H9 (cell line): ENCODE measurements around the gene FAM193B. TPM values are rescaled to one million over a fixed set of nuclear protein-coding genes. Genes with fewer than 3 reads are reported as not detected.
A peak's percentile ranks its signal among the peaks of the same experiment; 100 is the strongest.

ENCODE experiments used
- DNase-seq: peaks from one replicate; pipeline ENCODE4 v3.0.0-alpha.2; 2017
- H2AFZ ChIP-seq: one replicate; pipeline ENCODE4 v1.6.1; 2013; ENCODE audit warnings: mild to moderate bottlenecking, low read length, control low read depth, moderate library complexity
- H2AK5ac ChIP-seq: 2 replicates; pipeline ENCODE4 v1.6.1; 2013; ENCODE audit warnings: low read length, control low read depth, mixed read lengths; ENCODE audit not compliant: insufficient read length
- H2BK120ac ChIP-seq: one replicate; pipeline ENCODE4 v1.6.1; 2013; ENCODE audit warnings: low read depth, mild to moderate bottlenecking, low read length, control low read depth, inconsistent platforms; ENCODE audit not compliant: poor library complexity, severe bottlenecking
- H2BK12ac ChIP-seq: 2 replicates; pipeline ENCODE4 v1.6.1; 2013; ENCODE audit warnings: low read length, control low read depth, mixed read lengths, low read depth; ENCODE audit not compliant: insufficient read length
- H2BK15ac ChIP-seq: 2 replicates; pipeline ENCODE4 v1.6.1; 2013; ENCODE audit warnings: low read depth, low read length, control low read depth
- H2BK20ac ChIP-seq: one replicate; pipeline ENCODE4 v1.6.1; 2013; ENCODE audit warnings: low read depth, mild to moderate bottlenecking, low read length, control low read depth, inconsistent platforms; ENCODE audit not compliant: poor library complexity, severe bottlenecking
- H2BK5ac ChIP-seq: 2 replicates; pipeline ENCODE4 v1.6.1; 2013; ENCODE audit warnings: low read length, control low read depth, mixed read lengths; ENCODE audit not compliant: insufficient read length
- H3K14ac ChIP-seq: 2 replicates; pipeline ENCODE4 v1.6.1; 2013; ENCODE audit warnings: low read length, control low read depth; ENCODE audit not compliant: insufficient read depth
- H3K18ac ChIP-seq: 2 replicates; pipeline ENCODE4 v1.6.1; 2013; ENCODE audit warnings: low read depth, mild to moderate bottlenecking, mixed read lengths, low read length, control low read depth; ENCODE audit not compliant: insufficient read length
- H3K23ac ChIP-seq: 2 replicates; pipeline ENCODE4 v1.6.1; 2013; ENCODE audit warnings: low read length, control low read depth, mixed read lengths, low read depth; ENCODE audit not compliant: insufficient read length
- H3K23me2 ChIP-seq: 2 replicates; pipeline ENCODE4 v1.6.1; 2013; ENCODE audit warnings: low read depth, mild to moderate bottlenecking, mixed read lengths, low read length, control low read depth; ENCODE audit not compliant: insufficient read length, poor library complexity, severe bottlenecking
- H3K27ac ChIP-seq: 2 replicates; pipeline ENCODE4 v1.5.1; 2013; ENCODE audit warnings: low read length, control low read depth, mixed read lengths, low read depth; ENCODE audit not compliant: insufficient read length
- H3K27me3 ChIP-seq: 2 replicates; pipeline ENCODE4 v1.6.1; 2013; ENCODE audit warnings: low read length, control low read depth, inconsistent platforms; ENCODE audit not compliant: insufficient read depth
- H3K4ac ChIP-seq: 2 replicates; pipeline ENCODE4 v1.6.1; 2013; ENCODE audit warnings: low read depth, mild to moderate bottlenecking, control low read depth, inconsistent platforms, low read length, moderate library complexity
- H3K4me1 ChIP-seq: 2 replicates; pipeline ENCODE4 v1.6.1; 2013; ENCODE audit warnings: low read length, control low read depth, inconsistent platforms; ENCODE audit not compliant: insufficient read depth
- H3K4me2 ChIP-seq: 2 replicates; pipeline ENCODE4 v1.6.1; 2013; ENCODE audit warnings: low read length, control low read depth, mixed read lengths; ENCODE audit not compliant: insufficient read length, insufficient read depth
- H3K56ac ChIP-seq: 2 replicates; pipeline ENCODE4 v1.6.1; 2013; ENCODE audit warnings: low read depth, mild to moderate bottlenecking, mixed read lengths, low read length, control low read depth; ENCODE audit not compliant: insufficient read length
- H3K79me1 ChIP-seq: 2 replicates; pipeline ENCODE4 v1.6.1; 2013; ENCODE audit warnings: low read depth, mild to moderate bottlenecking, moderate library complexity, low read length, control low read depth, inconsistent platforms; ENCODE audit not compliant: insufficient read depth, poor library complexity, severe bottlenecking
- H3K79me2 ChIP-seq: 2 replicates; pipeline ENCODE4 v1.6.1; 2013; ENCODE audit warnings: low read length, control low read depth, inconsistent platforms; ENCODE audit not compliant: insufficient read depth
- H3K9ac ChIP-seq: 2 replicates; pipeline ENCODE4 v1.6.1; 2013; ENCODE audit warnings: low read length, control low read depth, mixed read lengths; ENCODE audit not compliant: insufficient read length; ENCODE audit errors: extremely low read depth
- H3K9me3 ChIP-seq: one replicate; pipeline ENCODE4 v1.6.1; 2013; ENCODE audit warnings: low read depth, low read length, inconsistent platforms; ENCODE audit not compliant: control insufficient read depth
- H3T11ph ChIP-seq: one replicate; pipeline ENCODE4 v1.6.1; 2013; ENCODE audit warnings: mild to moderate bottlenecking, low read length, control low read depth, inconsistent platforms
- H4K20me1 ChIP-seq: one replicate; pipeline ENCODE4 v1.6.1; 2013; ENCODE audit not compliant: control insufficient read depth, insufficient read length, insufficient read depth
- H4K5ac ChIP-seq: 2 replicates; pipeline ENCODE4 v1.6.1; 2013; ENCODE audit warnings: low read depth, mild to moderate bottlenecking, mixed read lengths, low read length, control low read depth; ENCODE audit not compliant: insufficient read length
- H4K8ac ChIP-seq: replicated peaks from 2 replicates; pipeline ENCODE4 v1.6.1; 2013; ENCODE audit warnings: low read length, control low read depth, mixed read lengths, low read depth; ENCODE audit not compliant: insufficient read length
- H4K91ac ChIP-seq: 2 replicates; pipeline ENCODE4 v1.6.1; 2013; ENCODE audit warnings: low read depth, mild to moderate bottlenecking, moderate library complexity, mixed read lengths, low read length, control low read depth; ENCODE audit not compliant: insufficient read length
- H3K27ac Mint-ChIP-seq, 3 experiments: 2 replicates in 2 of 3; 3 replicates in 1 of 3; pipeline ENCODE4 v1.8.0; 2020 to 2021; ENCODE audit warnings: mixed read lengths in 3 of 3, mild to moderate bottlenecking in 1 of 3, moderate library complexity in 1 of 3
- H3K27me3 Mint-ChIP-seq: 2 replicates; pipeline ENCODE4 v1.8.0; 2021; ENCODE audit warnings: low read depth, mild to moderate bottlenecking, moderate library complexity, mixed read lengths
- H3K36me3 Mint-ChIP-seq, 3 experiments: 2 replicates in 2 of 3; 3 replicates in 1 of 3; pipeline ENCODE4 v1.8.0; 2020 to 2021; ENCODE audit warnings: low read depth in 3 of 3, mixed read lengths in 3 of 3; ENCODE audit not compliant: insufficient read depth in 1 of 3
- H3K4me1 Mint-ChIP-seq, 2 experiments: 2 replicates each; pipeline ENCODE4 v1.8.0; 2020; ENCODE audit warnings: mixed read lengths in 2 of 2
- H3K4me3 Mint-ChIP-seq, 2 experiments: 2 replicates in 1 of 2; 3 replicates in 1 of 2; pipeline ENCODE4 v1.8.0; 2020 to 2021; ENCODE audit warnings: mild to moderate bottlenecking in 2 of 2, mixed read lengths in 2 of 2, moderate library complexity in 1 of 2
- H3K9me3 Mint-ChIP-seq, 2 experiments: 2 replicates in 1 of 2; 3 replicates in 1 of 2; pipeline ENCODE4 v1.8.0; 2020; ENCODE audit warnings: mild to moderate bottlenecking in 2 of 2, mixed read lengths in 2 of 2, moderate library complexity in 1 of 2
- WGBS: extraction: QIAGEN DNeasy Blood & Tissue Kit; methylation state at CpG from one replicate; pipeline ENCODE4 v1.1.7; 2013; ENCODE audit warnings: missing lambda C conversion rate, low lambda C conversion rate, mixed read lengths; ENCODE audit not compliant: insufficient read length; ENCODE audit errors: extremely low coverage; 5-methylcytosine and 5-hydroxymethylcytosine counted together
- total RNA-seq: library from RNA; stranded (reverse); gene quantifications from 2 replicates; pipeline ENCODE4 v1.2.1, GENCODE V29; 2021
- TF ChIP-seq, protein P1 (sequence below): fragments of 200-600 bp; sonication (generic); conservative IDR thresholded peaks from 3 replicates; pipeline ENCODE4 v1.8.0; 2021; ENCODE audit warnings: antibody characterized with exemption, mild to moderate bottlenecking

Gene FAM193B
- total RNA-seq, 1 experiment from 2014 or later = 71.5 TPM

DNA sequence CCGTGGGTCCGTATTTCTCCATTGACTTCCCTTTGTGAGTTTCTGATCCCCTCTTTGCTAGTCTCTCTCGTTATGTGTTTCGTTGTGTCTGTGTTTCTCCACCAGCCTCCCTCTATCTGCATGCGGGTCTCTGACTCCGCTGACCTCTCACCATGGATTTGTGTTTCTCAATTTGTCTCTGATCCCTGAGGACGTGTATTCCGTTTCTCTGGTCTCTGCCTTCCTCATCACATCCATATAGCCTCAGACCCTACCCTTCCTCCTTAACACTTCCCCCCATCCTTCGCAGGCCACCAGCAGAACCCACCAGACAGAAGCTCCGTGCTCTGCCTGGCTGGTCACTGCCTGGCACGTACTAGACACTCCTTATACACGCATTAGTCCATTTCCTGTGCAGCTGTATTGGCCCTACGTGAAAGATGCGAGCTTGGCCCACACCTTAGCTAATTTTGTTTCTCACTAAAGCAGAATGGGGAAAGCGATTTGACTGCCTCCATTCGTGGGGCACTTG is 46.2 kb upstream of the FAM193B start:
- Histone ChIP-seq H2AFZ (no peak overlapping the region), H3T11ph (no peak overlapping the region), H3K4me1 (peaks cover 3% of the 10 kb centered on the region; the same call in 1 of the 2 replicates), H4K20me1 (no peaks in the 10 kb centered on the region), H4K91ac (no peak overlapping the region), H4K8ac (no peak overlapping the region), H3K23me2 (peaks cover 6% of the 10 kb centered on the region), H3K27ac (no peak overlapping the region), H2BK120ac (no peak overlapping the region), H3K4me2 (peak overlapping the region; percentile 95), H3K9me3 (no peaks in the 10 kb centered on the region), H3K4ac (no peak overlapping the region), H2BK20ac (no peak overlapping the region), H2BK12ac (no peak overlapping the region), H3K79me2 (no peaks in the 10 kb centered on the region), H2BK15ac (no peak overlapping the region), H4K5ac (no peak overlapping the region), H3K27me3 (no peaks in the 10 kb centered on the region), H3K14ac (peak overlapping the region; percentile 39; the same call in 1 of the 2 replicates), H2BK5ac (no peak overlapping the region), H2AK5ac (no peak overlapping the region), H3K23ac (no peak overlapping the region), H3K9ac (peak overlapping the region; percentile 69), H3K18ac (no peak overlapping the region), H3K56ac (no peak overlapping the region), H3K79me1 (no peaks in the 10 kb centered on the region)
- TF ChIP-seq, protein P1, sequence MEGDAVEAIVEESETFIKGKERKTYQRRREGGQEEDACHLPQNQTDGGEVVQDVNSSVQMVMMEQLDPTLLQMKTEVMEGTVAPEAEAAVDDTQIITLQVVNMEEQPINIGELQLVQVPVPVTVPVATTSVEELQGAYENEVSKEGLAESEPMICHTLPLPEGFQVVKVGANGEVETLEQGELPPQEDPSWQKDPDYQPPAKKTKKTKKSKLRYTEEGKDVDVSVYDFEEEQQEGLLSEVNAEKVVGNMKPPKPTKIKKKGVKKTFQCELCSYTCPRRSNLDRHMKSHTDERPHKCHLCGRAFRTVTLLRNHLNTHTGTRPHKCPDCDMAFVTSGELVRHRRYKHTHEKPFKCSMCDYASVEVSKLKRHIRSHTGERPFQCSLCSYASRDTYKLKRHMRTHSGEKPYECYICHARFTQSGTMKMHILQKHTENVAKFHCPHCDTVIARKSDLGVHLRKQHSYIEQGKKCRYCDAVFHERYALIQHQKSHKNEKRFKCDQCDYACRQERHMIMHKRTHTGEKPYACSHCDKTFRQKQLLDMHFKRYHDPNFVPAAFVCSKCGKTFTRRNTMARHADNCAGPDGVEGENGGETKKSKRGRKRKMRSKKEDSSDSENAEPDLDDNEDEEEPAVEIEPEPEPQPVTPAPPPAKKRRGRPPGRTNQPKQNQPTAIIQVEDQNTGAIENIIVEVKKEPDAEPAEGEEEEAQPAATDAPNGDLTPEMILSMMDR = no peak
- peaks cover 11 to 31% (median 22%) of the 10 kb centered on the region in 3 experiments for H3K36me3 Mint-ChIP-seq
- peaks cover 11 to 16% of the 10 kb centered on the region in 2 experiments for H3K4me1 Mint-ChIP-seq
- DNase-seq = no peak
- H3K9me3 Mint-ChIP-seq = no peaks in the 10 kb centered on the region; a peak in 1 of 5 replicates
- H3K4me3 Mint-ChIP-seq = peak overlapping the region; percentile 83 to 96
- no CpG with 5 or more reads among the region's 16 CpGs for WGBS
- peak overlapping the region; percentile 17 to 74 (median 46); a peak in 6 of 7 replicates for H3K27ac Mint-ChIP-seq
- H3K27me3 Mint-ChIP-seq = peaks cover 11% of the 10 kb centered on the region
